H1 (cell line): ENCODE measurements around the gene CMIP. TPM values are rescaled to one million over a fixed set of nuclear protein-coding genes. Genes with fewer than 3 reads are reported as not detected.
A peak's percentile ranks its signal among the peaks of the same experiment; 100 is the strongest.

Experiments used
- CTCF ChIA-PET: fragments of 300-600 bp; sonication (Branson Sonifier 250); formaldehyde crosslinking; loops from one replicate; lab custom pipeline; 2021; ENCODE audit not compliant: partially characterized antibody; lab: Charles Lee
- POLR2A ChIA-PET: fragments of 300-600 bp; sonication (Branson Sonifier 250); formaldehyde crosslinking; loops from one replicate; lab custom pipeline; 2021; ENCODE audit warnings: inconsistent platforms; ENCODE audit not compliant: partially characterized antibody; lab: Charles Lee
- DNase-seq, 2 experiments: peaks; one replicate each; pipeline versions ENCODE4 v3.0.0 to v3.0.0-alpha.2; 2010 to 2022; ENCODE audit warnings: low spot score in 2 of 2, low read depth in 1 of 2, mixed read lengths in 1 of 2
- FAIRE-seq: peaks from 2 replicates; lab custom pipeline; 2011; peaks lifted over from hg19 to GRCh38; lab: Jason Lieb, UNC
- H2AFZ ChIP-seq: 2 replicates; pipeline ENCODE4 v1.8.1; 2012; ENCODE audit warnings: low read length, inconsistent platforms
- H2AK5ac ChIP-seq: 2 replicates; pipeline ENCODE4 v1.6.1; 2013; ENCODE audit warnings: low read depth, low read length
- H2BK120ac ChIP-seq: replicated peaks from 2 replicates; pipeline ENCODE3; 2013; ENCODE audit warnings: low read depth, low read length, inconsistent platforms
- H2BK12ac ChIP-seq: 2 replicates; pipeline ENCODE4 v1.6.1; 2013; ENCODE audit warnings: low read depth, low read length
- H2BK15ac ChIP-seq: 2 replicates; pipeline ENCODE4 v1.6.1; 2013; ENCODE audit warnings: low read length
- H2BK20ac ChIP-seq: 2 replicates; pipeline ENCODE4 v1.6.1; 2013; ENCODE audit warnings: low read length
- H2BK5ac ChIP-seq: 2 replicates; pipeline ENCODE4 v1.6.1; 2013; ENCODE audit warnings: low read depth, low read length
- H3K14ac ChIP-seq: 2 replicates; pipeline ENCODE4 v1.6.1; 2013; ENCODE audit warnings: inconsistent platforms; ENCODE audit not compliant: insufficient read length
- H3K18ac ChIP-seq: 2 replicates; pipeline ENCODE4 v1.6.1; 2013; ENCODE audit warnings: low read length; ENCODE audit errors: extremely low read depth
- H3K23ac ChIP-seq: 2 replicates; pipeline ENCODE4 v1.6.1; 2013; ENCODE audit warnings: inconsistent platforms; ENCODE audit not compliant: insufficient read length
- H3K23me2 ChIP-seq: 2 replicates; pipeline ENCODE4 v1.6.1; 2013; ENCODE audit warnings: low read depth, low read length
- H3K27ac ChIP-seq: 2 replicates; pipeline ENCODE4 v1.6.1; 2011; ENCODE audit warnings: low read depth, low read length, inconsistent platforms
- H3K27me3 ChIP-seq, 4 experiments: replicated peaks in 1 of 4; 1 replicate in 1 of 4; 2 replicates in 3 of 4; pipeline versions ENCODE4 v1.6.1 to v1.8.1; 2011 to 2013; ENCODE audit warnings: low read length in 3 of 4, mild to moderate bottlenecking in 3 of 4, inconsistent platforms in 2 of 4, mixed read lengths in 2 of 4, moderate library complexity in 1 of 4; ENCODE audit not compliant: control insufficient read depth in 3 of 4, insufficient read depth in 3 of 4; ENCODE audit errors: extremely low read depth in 1 of 4
- H3K36me3 ChIP-seq, 4 experiments: 2 replicates each; pipeline versions ENCODE4 v1.6.1 to v1.8.1; 2011 to 2013; ENCODE audit warnings: mild to moderate bottlenecking in 4 of 4, low read length in 3 of 4, moderate library complexity in 2 of 4, control low read depth in 1 of 4, inconsistent platforms in 1 of 4; ENCODE audit not compliant: insufficient read depth in 4 of 4, control insufficient read depth in 2 of 4
- H3K4ac ChIP-seq: replicated peaks from 2 replicates; pipeline ENCODE3; 2013; ENCODE audit warnings: low read length, low read depth, mixed read lengths, inconsistent platforms; ENCODE audit not compliant: insufficient read length
- H3K4me1 ChIP-seq, 4 experiments: replicated peaks in 1 of 4; 1 replicate in 1 of 4; 2 replicates in 3 of 4; pipeline versions ENCODE4 v1.6.1 to v1.8.1; 2011 to 2013; ENCODE audit warnings: low read length in 3 of 4, inconsistent platforms in 2 of 4, mixed read lengths in 1 of 4; ENCODE audit not compliant: insufficient read depth in 4 of 4, control insufficient read depth in 3 of 4
- H3K4me2 ChIP-seq, 2 experiments: 2 replicates each; pipeline versions ENCODE4 v1.6.1 to v1.8.1; 2011 to 2013; ENCODE audit warnings: low read depth in 2 of 2, low read length in 2 of 2, control low read depth in 1 of 2, inconsistent platforms in 1 of 2, mild to moderate bottlenecking in 1 of 2; ENCODE audit not compliant: insufficient read depth in 1 of 2
- H3K4me3 ChIP-seq, 4 experiments: fragments of 200-600, 300-600 bp in 1 of 4; sonication (generic), shearing (Covaris generic), sonication (Bioruptor Twin) in 1 of 4; 2 replicates each; pipeline versions ENCODE4 v1.5.1 to v1.8.1; 2011 to 2016; ENCODE audit warnings: low read length in 4 of 4, low read depth in 3 of 4, control low read depth in 2 of 4, inconsistent platforms in 2 of 4, mild to moderate bottlenecking in 2 of 4, mixed read lengths in 1 of 4, moderate library complexity in 1 of 4; ENCODE audit not compliant: insufficient read depth in 2 of 4; ENCODE audit errors: extremely low read depth in 1 of 4
- H3K56ac ChIP-seq: replicated peaks from 2 replicates; pipeline ENCODE3; 2013; ENCODE audit warnings: low read depth, mild to moderate bottlenecking, mixed read lengths, low read length, inconsistent platforms; ENCODE audit not compliant: insufficient read length
- H3K79me1 ChIP-seq: 2 replicates; pipeline ENCODE4 v1.6.1; 2013; ENCODE audit warnings: low read depth, low read length, control low read depth
- H3K79me2 ChIP-seq, 2 experiments: 2 replicates each; pipeline versions ENCODE4 v1.6.1 to v1.8.1; 2012 to 2013; ENCODE audit warnings: low read length in 2 of 2, mild to moderate bottlenecking in 2 of 2, inconsistent platforms in 1 of 2; ENCODE audit not compliant: insufficient read depth in 2 of 2, control insufficient read depth in 1 of 2
- H3K9ac ChIP-seq, 4 experiments: replicated peaks in 1 of 4; 1 replicate in 1 of 4; 2 replicates in 3 of 4; pipeline versions ENCODE4 v1.6.1 to v1.8.1; 2011 to 2013; ENCODE audit warnings: low read depth in 3 of 4, low read length in 3 of 4, control low read depth in 2 of 4, mild to moderate bottlenecking in 2 of 4, moderate library complexity in 2 of 4, inconsistent platforms in 1 of 4; ENCODE audit errors: extremely low read depth in 1 of 4
- H3K9me3 ChIP-seq, 2 experiments: 2 replicates each; pipeline versions ENCODE4 v1.6.1 to v1.8.1; 2012 to 2013; ENCODE audit warnings: mild to moderate bottlenecking in 2 of 2, moderate library complexity in 2 of 2, control low read depth in 1 of 2, inconsistent platforms in 1 of 2, low read depth in 1 of 2, low read length in 1 of 2, mixed read lengths in 1 of 2; ENCODE audit not compliant: insufficient read depth in 2 of 2
- H4K20me1 ChIP-seq, 2 experiments: replicated peaks in 1 of 2; 2 replicates each; pipeline versions ENCODE3 to v1.8.1; 2011 to 2013; ENCODE audit warnings: inconsistent platforms in 2 of 2, low read length in 2 of 2, mild to moderate bottlenecking in 1 of 2; ENCODE audit not compliant: insufficient read depth in 2 of 2, control insufficient read depth in 1 of 2
- H4K5ac ChIP-seq: 2 replicates; pipeline ENCODE4 v1.6.1; 2013; ENCODE audit warnings: low read length, low read depth, mixed read lengths, inconsistent platforms; ENCODE audit not compliant: insufficient read length
- H4K8ac ChIP-seq: 2 replicates; pipeline ENCODE4 v1.8.0; 2013; ENCODE audit warnings: mild to moderate bottlenecking, moderate library complexity, low read length, inconsistent platforms; ENCODE audit not compliant: insufficient read depth; ENCODE audit errors: extremely low read depth
- H4K91ac ChIP-seq: replicated peaks from 2 replicates; pipeline ENCODE3; 2013; ENCODE audit warnings: low read length, mixed read lengths, inconsistent platforms; ENCODE audit not compliant: insufficient read length
- CREB1 ChIP-seq: IDR thresholded peaks from 2 replicates; pipeline ENCODE4 v1.6.1; 2012; ENCODE audit warnings: inconsistent platforms
- EP300 ChIP-seq, 2 experiments: IDR thresholded peaks; 1 replicate in 1 of 2; 2 replicates in 1 of 2; pipeline ENCODE4 v1.6.1; 2011 to 2012; ENCODE audit warnings: low read depth in 2 of 2, low read length in 2 of 2, mild to moderate bottlenecking in 2 of 2, borderline replicate concordance in 1 of 2, inconsistent platforms in 1 of 2, moderate library complexity in 1 of 2
- JUND ChIP-seq: IDR thresholded peaks from 2 replicates; pipeline ENCODE4 v1.6.1; 2011; ENCODE audit warnings: mild to moderate bottlenecking, improper control_type of control experiment, low read length
- NANOG ChIP-seq: IDR thresholded peaks from 2 replicates; pipeline ENCODE4 v1.6.1; 2011; ENCODE audit warnings: low read length, low read depth, mild to moderate bottlenecking, inconsistent platforms; ENCODE audit not compliant: insufficient read depth, poor library complexity, severe bottlenecking
- NRF1 ChIP-seq: IDR thresholded peaks from 2 replicates; pipeline ENCODE4 v1.6.1; 2011; ENCODE audit warnings: mild to moderate bottlenecking, low read depth, low read length, improper control_type of control experiment
- RXRA ChIP-seq: IDR thresholded peaks from 2 replicates; pipeline ENCODE4 v1.6.1; 2011; ENCODE audit warnings: low read depth, mild to moderate bottlenecking, low read length, moderate library complexity; ENCODE audit not compliant: insufficient read depth
- SIRT6 ChIP-seq: IDR thresholded peaks from one replicate; pipeline ENCODE4 v1.7.1; 2012; ENCODE audit warnings: low read length, inconsistent platforms
- TAF1 ChIP-seq: IDR thresholded peaks from 2 replicates; pipeline ENCODE4 v1.6.1; 2011; ENCODE audit warnings: mild to moderate bottlenecking, low read depth, low read length
- TEAD4 ChIP-seq: IDR thresholded peaks from 2 replicates; pipeline ENCODE4 v1.6.1; 2012; ENCODE audit warnings: low read depth, low read length, inconsistent platforms, mixed read lengths
- WGBS, 2 experiments: shearing (Covaris generic) in 1 of 2; methylation state at CpG; one replicate each; pipeline versions ENCODE4 v1.1.6 to v1.1.7; 2013 to 2015; ENCODE audit warnings: low lambda C conversion rate in 2 of 2, mixed read lengths in 2 of 2, inconsistent platforms in 1 of 2, low coverage in 1 of 2, missing lambda C conversion rate in 1 of 2; ENCODE audit not compliant: insufficient replicate concordance in 2 of 2, insufficient coverage in 1 of 2, insufficient read length in 1 of 2; ENCODE audit errors: extremely low coverage in 1 of 2, missing lambda C conversion rate in 1 of 2; 5-methylcytosine and 5-hydroxymethylcytosine counted together
- polyA plus RNA-seq, 7 experiments: library from polyadenylated mRNA; depleted of rRNA in 3 of 7; stranded (reverse) in 5 of 7; unstranded in 2 of 7; fragments of >200 nt in 5 of 7; fragments of 200-250 nt in 2 of 7; gene quantifications; 1 replicate in 5 of 7; 2 replicates in 1 of 7; 4 replicates in 1 of 7; pipeline versions ENCODE4 v1.2.1 to v1.2.3, GENCODE V29; 2011 to 2013; ENCODE audit warnings: missing spikeins in 2 of 7, mixed read lengths in 2 of 7
- total RNA-seq: library from RNA; stranded (reverse); fragmentation: NEBNext Ultra II Directional; extraction: Animal tissue kit (Norgen Biotek cat#: 25700); gene quantifications from 2 replicates; pipeline ENCODE4 v1.2.1, GENCODE V29; 2021

The CMIP gene
- total and polyA plus RNA-seq, 2 of the 8 experiments (the other 6 are each of a cell fraction or from before 2014, with no cell fraction given) = 7.9 to 53.2 TPM

GRCh38 chr16:81700071-81700779, 255.6 kb downstream of the CMIP start:
- Histone ChIP-seq H3K4me3 (no peak overlapping the region), H3K79me2 (no peaks in the 10 kb centered on the region), H2BK5ac (peak overlapping the region; percentile 24; the same call in 1 of the 2 replicates), H4K5ac (no peak overlapping the region), H3K18ac (no peak overlapping the region), H3K27me3 (no peaks in the 10 kb centered on the region), H2BK120ac (no peak overlapping the region), H4K8ac (no peak overlapping the region; the same call in 1 of the 2 replicates), H2AK5ac (no peak overlapping the region), H3K14ac (no peak overlapping the region), H4K91ac (no peak overlapping the region), H2BK15ac (no peak overlapping the region), H3K4me2 (no peak overlapping the region), H4K20me1 (peaks cover 2 to 6% of the 10 kb centered on the region in 2 experiments), H3K23me2 (no peaks in the 10 kb centered on the region), H3K4ac (no peak overlapping the region), H3K56ac (no peak overlapping the region), H3K23ac (no peak overlapping the region), H3K9ac (no peak overlapping the region), H3K4me1 (no peaks in the 10 kb centered on the region; a peak in 1 of 7 replicates), H3K9me3 (no peaks in the 10 kb centered on the region), H2BK12ac (no peak overlapping the region), H2BK20ac (no peak overlapping the region), H3K36me3 (peaks cover 4 to 14% (median 7%) of the 10 kb centered on the region in 4 experiments; a peak in 5 of 8 replicates), H3K79me1 (no peaks in the 10 kb centered on the region), H2AFZ (no peak overlapping the region), H3K27ac (no peak overlapping the region)
- ChIA-PET POLR2A (no interaction called here), CTCF (interaction anchor here (0.5 to 9.8 kb wide), 9 partner anchors 8 to 103 kb away, joined by 3 to 134 read pairs (median 3); no protein-coding TSS in a partner anchor)
- TF ChIP-seq JUND = no peak
- TF ChIP-seq NRF1 = no peak
- no peak for TF ChIP-seq RXRA
- no peak for TF ChIP-seq TEAD4
- no peak for TF ChIP-seq EP300 (IDR thresholded peaks at IDR 0.05; ENCODE audit: borderline replicate concordance in 1 of 2, low read depth in 2 of 2, low read length in 2 of 2)
- no peak for TF ChIP-seq SIRT6
- no peak for TF ChIP-seq TAF1
- TF ChIP-seq CREB1 = no peak
- no peak for TF ChIP-seq NANOG
- FAIRE-seq (no peak), DNase-seq (no peak)
- 92% methylated on average over 20 of the region's 20 CpGs; no CpG with 5 or more reads in 1 of the 2 experiments for WGBS, 2 experiments
